WTC11 (cell line): ENCODE results near the gene PREX1. TPM values are rescaled to one million over a fixed set of nuclear protein-coding genes. Genes with fewer than 3 reads are reported as not detected.

Experiments used
- ATAC-seq: fragments of 200-7000 bp; cut with Tn5 transposase; 2 replicates; pipeline ENCODE4 v1.10.0; 2021; ENCODE audit warnings: mild to moderate bottlenecking, moderate library complexity
- CTCF ChIA-PET: fragments of 300-600 bp; sonication (Branson Sonifier 250); formaldehyde crosslinking; loops from one replicate; lab custom pipeline; 2021; ENCODE audit warnings: antibody characterized with exemption; lab: Charles Lee
- POLR2A ChIA-PET: fragments of 350-600 bp; sonication (Branson Sonifier 250); formaldehyde crosslinking; loops from one replicate; lab custom pipeline; 2021; ENCODE audit warnings: antibody characterized with exemption; lab: Charles Lee
- DNase-seq: peaks from one replicate; pipeline ENCODE4 v3.0.0; 2021; ENCODE audit warnings: low spot score
- H3K27ac Mint-ChIP-seq: 2 replicates; pipeline ENCODE4 v1.8.0; 2021; ENCODE audit warnings: mixed read lengths
- H3K27me3 Mint-ChIP-seq: 2 replicates; pipeline ENCODE4 v1.8.0; 2021; ENCODE audit warnings: low read depth, mild to moderate bottlenecking, moderate library complexity, mixed read lengths
- H3K36me3 Mint-ChIP-seq: 2 replicates; pipeline ENCODE4 v1.8.0; 2021; ENCODE audit warnings: mixed read lengths
- H3K4me1 Mint-ChIP-seq: 2 replicates; pipeline ENCODE4 v1.8.0; 2022; ENCODE audit warnings: mixed read lengths
- H3K4me3 Mint-ChIP-seq: 2 replicates; pipeline ENCODE4 v1.8.0; 2021; ENCODE audit warnings: mild to moderate bottlenecking, moderate library complexity, mixed read lengths
- H3K9me3 Mint-ChIP-seq: 2 replicates; pipeline ENCODE4 v1.8.0; 2021; ENCODE audit warnings: mixed read lengths
- ARID4B ChIP-seq: sonication (generic); formaldehyde crosslinking; IDR thresholded peaks from 2 replicates; pipeline ENCODE4 v1.8.0; 2023; ENCODE audit warnings: missing genetic modification reagents, mild to moderate bottlenecking, borderline replicate concordance
- ATF1 ChIP-seq: sonication (generic); formaldehyde crosslinking; IDR thresholded peaks from 2 replicates; pipeline ENCODE4 v1.8.1; 2023; ENCODE audit warnings: mild to moderate bottlenecking, moderate library complexity, missing genetic modification reagents
- CDX4 ChIP-seq: fragments of 250-450 bp; sonication (Bioruptor Pico); IDR thresholded peaks from 2 replicates; pipeline ENCODE4 v1.9.0; 2021; ENCODE audit warnings: moderate library complexity, mild to moderate bottlenecking, inconsistent platforms, borderline replicate concordance
- CREM ChIP-seq: sonication (generic); formaldehyde crosslinking; IDR thresholded peaks from 2 replicates; pipeline ENCODE4 v1.8.1; 2022; ENCODE audit warnings: mild to moderate bottlenecking, missing genetic modification reagents, moderate library complexity
- ELF4 ChIP-seq: sonication (generic); formaldehyde crosslinking; IDR thresholded peaks from 2 replicates; pipeline ENCODE4 v1.8.1; 2022; ENCODE audit warnings: low read depth, mild to moderate bottlenecking, moderate library complexity, missing genetic modification reagents
- ETV6 ChIP-seq: sonication (generic); formaldehyde crosslinking; IDR thresholded peaks from 2 replicates; pipeline ENCODE4 v1.8.1; 2022; ENCODE audit warnings: mild to moderate bottlenecking, missing genetic modification reagents
- JUN ChIP-seq: sonication (generic); formaldehyde crosslinking; IDR thresholded peaks from 2 replicates; pipeline ENCODE4 v1.8.0; 2023; ENCODE audit warnings: mild to moderate bottlenecking, missing genetic modification reagents
- NFE2L1 ChIP-seq: sonication (generic); formaldehyde crosslinking; IDR thresholded peaks from 2 replicates; pipeline ENCODE4 v1.8.1; 2023; ENCODE audit warnings: missing genetic modification reagents
- SMAD3 ChIP-seq: sonication (generic); formaldehyde crosslinking; IDR thresholded peaks from 2 replicates; pipeline ENCODE4 v1.8.0; 2022; ENCODE audit warnings: missing genetic modification reagents, mild to moderate bottlenecking, borderline replicate concordance
- TP53 ChIP-seq: sonication (generic); formaldehyde crosslinking; IDR thresholded peaks from 2 replicates; pipeline ENCODE4 v1.8.1; 2023; ENCODE audit warnings: mild to moderate bottlenecking, missing genetic modification reagents
- ZBTB21 ChIP-seq: sonication (generic); formaldehyde crosslinking; IDR thresholded peaks from 2 replicates; pipeline ENCODE4 v1.8.1; 2023; ENCODE audit warnings: mild to moderate bottlenecking, missing genetic modification reagents, borderline replicate concordance
- ZBTB43 ChIP-seq: sonication (generic); formaldehyde crosslinking; IDR thresholded peaks from 2 replicates; pipeline ENCODE4 v1.8.1; 2023; ENCODE audit warnings: mild to moderate bottlenecking, missing genetic modification reagents
- ZNF138 ChIP-seq: sonication (generic); formaldehyde crosslinking; conservative IDR thresholded peaks from 2 replicates; pipeline ENCODE4 v1.8.1; 2022; ENCODE audit warnings: mild to moderate bottlenecking, moderate library complexity, missing genetic modification reagents
- ZNF317 ChIP-seq: sonication (generic); formaldehyde crosslinking; IDR thresholded peaks from 2 replicates; pipeline ENCODE4 v1.8.1; 2023; ENCODE audit warnings: low read depth, mild to moderate bottlenecking, moderate library complexity, missing genetic modification reagents, borderline replicate concordance
- total RNA-seq: library from RNA; stranded (reverse); gene quantifications from 3 replicates; pipeline ENCODE4 v1.2.3, GENCODE V29; 2021
- TF ChIP-seq, protein P1 (sequence below): sonication (generic); formaldehyde crosslinking; IDR thresholded peaks from 2 replicates; pipeline ENCODE4 v1.8.0; 2022; ENCODE audit warnings: mild to moderate bottlenecking, missing genetic modification reagents
- TF ChIP-seq, protein P2 (sequence below): fragments of 250-450 bp; sonication (Bioruptor Pico); IDR thresholded peaks from 2 replicates; pipeline ENCODE4 v1.9.0; 2021; ENCODE audit warnings: mild to moderate bottlenecking, borderline replicate concordance
- TF ChIP-seq, protein P3 (sequence below): fragments of 200-600 bp; IDR thresholded peaks from 2 replicates; pipeline ENCODE4 v1.8.0; 2022; ENCODE audit warnings: antibody characterized with exemption

The PREX1 gene
- total RNA-seq, 1 experiment from 2014 or later, result 17.3 TPM

DNA sequence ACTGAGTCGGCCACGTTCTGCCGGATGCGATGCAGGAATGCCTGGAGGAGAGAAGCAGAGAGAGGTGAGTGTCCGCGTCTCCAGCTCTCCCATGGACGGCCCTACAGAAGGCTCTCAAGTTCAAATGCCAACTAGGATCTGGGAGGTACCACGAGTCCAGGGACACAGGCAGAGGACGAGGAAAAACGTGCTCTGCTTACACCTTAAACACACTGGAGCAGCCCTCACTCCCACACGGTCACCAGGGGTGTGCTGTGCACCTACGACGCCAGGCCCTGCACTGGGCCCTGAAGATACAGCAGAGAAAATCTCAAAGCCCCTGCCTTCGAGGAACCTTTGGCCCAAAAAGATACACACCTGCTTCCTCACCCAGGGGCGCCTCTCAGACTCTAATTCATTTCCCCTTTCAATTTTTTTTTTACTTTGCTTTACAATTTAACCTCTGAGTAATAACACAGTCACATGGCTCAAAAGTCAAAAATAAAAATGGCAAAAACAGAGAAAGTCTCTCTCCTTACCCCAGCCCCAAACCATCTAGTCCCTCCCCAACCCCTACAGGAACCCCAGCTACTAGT is 79.9 kb downstream of the PREX1 start:
- ATAC-seq (no peak), DNase-seq (no peak)
- H3K27me3 Mint-ChIP-seq, result no peaks in the 10 kb centered on the region
- peak overlapping the region; percentile 33; the same call in 1 of the 2 replicates for H3K27ac Mint-ChIP-seq
- no peaks in the 10 kb centered on the region for H3K36me3 Mint-ChIP-seq
- no peak overlapping the region for H3K4me3 Mint-ChIP-seq
- ChIA-PET POLR2A (no interaction called here), CTCF (interaction anchor here (3.0 kb wide), 1 partner anchor 90 kb away, joined by 15 read pairs; no protein-coding TSS in a partner anchor)
- H3K9me3 Mint-ChIP-seq, result peaks cover 8% of the 10 kb centered on the region
- H3K4me1 Mint-ChIP-seq, result peaks cover 69% of the 10 kb centered on the region
- TF ChIP-seq, protein P1, sequence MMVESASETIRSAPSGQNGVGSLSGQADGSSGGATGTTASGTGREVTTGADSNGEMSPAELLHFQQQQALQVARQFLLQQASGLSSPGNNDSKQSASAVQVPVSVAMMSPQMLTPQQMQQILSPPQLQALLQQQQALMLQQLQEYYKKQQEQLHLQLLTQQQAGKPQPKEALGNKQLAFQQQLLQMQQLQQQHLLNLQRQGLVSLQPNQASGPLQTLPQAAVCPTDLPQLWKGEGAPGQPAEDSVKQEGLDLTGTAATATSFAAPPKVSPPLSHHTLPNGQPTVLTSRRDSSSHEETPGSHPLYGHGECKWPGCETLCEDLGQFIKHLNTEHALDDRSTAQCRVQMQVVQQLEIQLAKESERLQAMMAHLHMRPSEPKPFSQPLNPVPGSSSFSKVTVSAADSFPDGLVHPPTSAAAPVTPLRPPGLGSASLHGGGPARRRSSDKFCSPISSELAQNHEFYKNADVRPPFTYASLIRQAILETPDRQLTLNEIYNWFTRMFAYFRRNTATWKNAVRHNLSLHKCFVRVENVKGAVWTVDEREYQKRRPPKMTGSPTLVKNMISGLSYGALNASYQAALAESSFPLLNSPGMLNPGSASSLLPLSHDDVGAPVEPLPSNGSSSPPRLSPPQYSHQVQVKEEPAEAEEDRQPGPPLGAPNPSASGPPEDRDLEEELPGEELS (CRISPR knock-in tag), result no peak
- no peak for TF ChIP-seq ZBTB43 (CRISPR knock-in tag)

- peaks cover 1% of the 10 kb centered on the region for H3K9me3 Mint-ChIP-seq
- peaks cover 44% of the 10 kb centered on the region for H3K4me1 Mint-ChIP-seq
- ATAC-seq (no peak), DNase-seq (no peak)
- POLR2A ChIA-PET, result no interaction called here
- H3K27me3 Mint-ChIP-seq, result no peaks in the 10 kb centered on the region
- no peak overlapping the region for H3K4me3 Mint-ChIP-seq
- H3K27ac Mint-ChIP-seq, result no peak overlapping the region
- no peaks in the 10 kb centered on the region for H3K36me3 Mint-ChIP-seq
- CTCF ChIA-PET, result no interaction called here
- TF ChIP-seq TP53 (CRISPR knock-in tag) (no peak), ZNF317 (CRISPR knock-in tag) (no peak), CDX4 (no peak), SMAD3 (CRISPR knock-in tag) (no peak), ZBTB21 (CRISPR knock-in tag) (no peak), ZNF138 (CRISPR knock-in tag) (no peak), ARID4B (no peak), CREM (CRISPR knock-in tag) (no peak), ATF1 (CRISPR knock-in tag) (no peak), JUN (CRISPR knock-in tag) (no peak), ETV6 (no peak), NFE2L1 (CRISPR knock-in tag) (no peak), ELF4 (no peak)
- TF ChIP-seq, protein P2, sequence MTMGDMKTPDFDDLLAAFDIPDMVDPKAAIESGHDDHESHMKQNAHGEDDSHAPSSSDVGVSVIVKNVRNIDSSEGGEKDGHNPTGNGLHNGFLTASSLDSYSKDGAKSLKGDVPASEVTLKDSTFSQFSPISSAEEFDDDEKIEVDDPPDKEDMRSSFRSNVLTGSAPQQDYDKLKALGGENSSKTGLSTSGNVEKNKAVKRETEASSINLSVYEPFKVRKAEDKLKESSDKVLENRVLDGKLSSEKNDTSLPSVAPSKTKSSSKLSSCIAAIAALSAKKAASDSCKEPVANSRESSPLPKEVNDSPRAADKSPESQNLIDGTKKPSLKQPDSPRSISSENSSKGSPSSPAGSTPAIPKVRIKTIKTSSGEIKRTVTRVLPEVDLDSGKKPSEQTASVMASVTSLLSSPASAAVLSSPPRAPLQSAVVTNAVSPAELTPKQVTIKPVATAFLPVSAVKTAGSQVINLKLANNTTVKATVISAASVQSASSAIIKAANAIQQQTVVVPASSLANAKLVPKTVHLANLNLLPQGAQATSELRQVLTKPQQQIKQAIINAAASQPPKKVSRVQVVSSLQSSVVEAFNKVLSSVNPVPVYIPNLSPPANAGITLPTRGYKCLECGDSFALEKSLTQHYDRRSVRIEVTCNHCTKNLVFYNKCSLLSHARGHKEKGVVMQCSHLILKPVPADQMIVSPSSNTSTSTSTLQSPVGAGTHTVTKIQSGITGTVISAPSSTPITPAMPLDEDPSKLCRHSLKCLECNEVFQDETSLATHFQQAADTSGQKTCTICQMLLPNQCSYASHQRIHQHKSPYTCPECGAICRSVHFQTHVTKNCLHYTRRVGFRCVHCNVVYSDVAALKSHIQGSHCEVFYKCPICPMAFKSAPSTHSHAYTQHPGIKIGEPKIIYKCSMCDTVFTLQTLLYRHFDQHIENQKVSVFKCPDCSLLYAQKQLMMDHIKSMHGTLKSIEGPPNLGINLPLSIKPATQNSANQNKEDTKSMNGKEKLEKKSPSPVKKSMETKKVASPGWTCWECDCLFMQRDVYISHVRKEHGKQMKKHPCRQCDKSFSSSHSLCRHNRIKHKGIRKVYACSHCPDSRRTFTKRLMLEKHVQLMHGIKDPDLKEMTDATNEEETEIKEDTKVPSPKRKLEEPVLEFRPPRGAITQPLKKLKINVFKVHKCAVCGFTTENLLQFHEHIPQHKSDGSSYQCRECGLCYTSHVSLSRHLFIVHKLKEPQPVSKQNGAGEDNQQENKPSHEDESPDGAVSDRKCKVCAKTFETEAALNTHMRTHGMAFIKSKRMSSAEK (CRISPR knock-in tag), result no peak
- TF ChIP-seq, protein P3, sequence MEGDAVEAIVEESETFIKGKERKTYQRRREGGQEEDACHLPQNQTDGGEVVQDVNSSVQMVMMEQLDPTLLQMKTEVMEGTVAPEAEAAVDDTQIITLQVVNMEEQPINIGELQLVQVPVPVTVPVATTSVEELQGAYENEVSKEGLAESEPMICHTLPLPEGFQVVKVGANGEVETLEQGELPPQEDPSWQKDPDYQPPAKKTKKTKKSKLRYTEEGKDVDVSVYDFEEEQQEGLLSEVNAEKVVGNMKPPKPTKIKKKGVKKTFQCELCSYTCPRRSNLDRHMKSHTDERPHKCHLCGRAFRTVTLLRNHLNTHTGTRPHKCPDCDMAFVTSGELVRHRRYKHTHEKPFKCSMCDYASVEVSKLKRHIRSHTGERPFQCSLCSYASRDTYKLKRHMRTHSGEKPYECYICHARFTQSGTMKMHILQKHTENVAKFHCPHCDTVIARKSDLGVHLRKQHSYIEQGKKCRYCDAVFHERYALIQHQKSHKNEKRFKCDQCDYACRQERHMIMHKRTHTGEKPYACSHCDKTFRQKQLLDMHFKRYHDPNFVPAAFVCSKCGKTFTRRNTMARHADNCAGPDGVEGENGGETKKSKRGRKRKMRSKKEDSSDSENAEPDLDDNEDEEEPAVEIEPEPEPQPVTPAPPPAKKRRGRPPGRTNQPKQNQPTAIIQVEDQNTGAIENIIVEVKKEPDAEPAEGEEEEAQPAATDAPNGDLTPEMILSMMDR, result no peak
Measured at GRCh38 chr20:48745330-48745729, 82.5 kb downstream of the PREX1 start.
